ENCODE results near the gene INTS12.

DNA sequence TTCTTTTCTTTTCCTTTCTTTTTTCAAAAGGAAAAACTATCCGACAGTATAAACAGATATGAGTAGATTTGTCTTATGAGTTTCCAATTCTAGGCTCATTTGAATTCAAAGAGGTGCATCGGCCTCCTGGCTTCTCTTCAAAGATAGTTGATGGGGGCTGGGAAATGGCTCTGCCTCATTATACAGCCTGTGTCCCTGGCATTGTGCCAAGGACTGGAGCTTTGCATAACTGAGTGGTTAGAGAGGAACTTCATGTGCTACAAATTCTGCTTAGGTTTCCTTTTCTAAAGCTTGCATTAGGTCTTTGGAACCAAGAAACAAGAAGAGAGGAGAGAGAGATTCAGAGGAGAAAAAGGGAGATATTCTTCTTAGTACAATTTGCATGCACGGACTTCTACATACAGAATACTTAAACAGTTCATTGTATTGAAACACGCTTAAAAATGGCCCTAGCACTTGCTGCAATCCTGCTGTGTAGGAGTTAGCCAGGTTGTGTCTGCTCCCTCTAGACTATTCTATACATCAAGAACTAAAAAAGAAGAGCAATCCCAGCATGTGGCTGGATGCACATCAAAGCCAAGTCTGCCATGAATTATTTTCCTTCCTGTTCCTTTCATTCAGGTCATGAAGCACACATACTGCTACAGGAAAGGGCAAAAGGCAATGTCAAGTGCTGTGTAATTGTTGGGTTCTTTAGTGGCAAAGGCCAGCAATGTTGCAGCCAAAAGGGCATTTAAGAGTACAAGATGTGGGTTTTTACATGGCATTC is 70.9 kb downstream of the INTS12 start:
- TF ChIP-seq CTCF (IDR thresholded peaks at IDR 0.05) (no peak), POLR2AphosphoS5 (IDR thresholded peaks at IDR 0.05; ENCODE audit: low read depth, low read length) (no peak)

Measured in Panc1 (cell line).